Sigmoid colon (tissue), 4 donors: ENCODE measurements around the gene FGGY.

Experiments used
- EP300 ChIP-seq, 4 donors: sonication (generic); formaldehyde crosslinking; IDR thresholded peaks; one replicate each; pipeline ENCODE4 v1.6.1; 2017; ENCODE audit warnings: antibody characterized with exemption in 4 of 4
- POLR2A ChIP-seq, 2 donors: fragments of 450-650 bp; IDR thresholded peaks; one replicate each; pipeline ENCODE4 v1.6.1; 2016; ENCODE audit warnings: antibody characterized with exemption in 2 of 2, mild to moderate bottlenecking in 2 of 2, moderate library complexity in 2 of 2
- POLR2AphosphoS5 ChIP-seq, 4 donors: sonication (generic); formaldehyde crosslinking; IDR thresholded peaks; one replicate each; pipeline ENCODE4 v1.6.1; 2017; ENCODE audit warnings: antibody characterized with exemption in 4 of 4
- TF ChIP-seq, protein P1 (sequence below), 4 experiments: fragments of 450-650 bp in 3 of 4; fragments of 200-600 bp in 1 of 4; IDR thresholded peaks; one replicate each; pipeline ENCODE4 v1.5.1; 2016 to 2019; ENCODE audit warnings: antibody characterized with exemption in 4 of 4, mild to moderate bottlenecking in 3 of 4, moderate library complexity in 2 of 4

DNA sequence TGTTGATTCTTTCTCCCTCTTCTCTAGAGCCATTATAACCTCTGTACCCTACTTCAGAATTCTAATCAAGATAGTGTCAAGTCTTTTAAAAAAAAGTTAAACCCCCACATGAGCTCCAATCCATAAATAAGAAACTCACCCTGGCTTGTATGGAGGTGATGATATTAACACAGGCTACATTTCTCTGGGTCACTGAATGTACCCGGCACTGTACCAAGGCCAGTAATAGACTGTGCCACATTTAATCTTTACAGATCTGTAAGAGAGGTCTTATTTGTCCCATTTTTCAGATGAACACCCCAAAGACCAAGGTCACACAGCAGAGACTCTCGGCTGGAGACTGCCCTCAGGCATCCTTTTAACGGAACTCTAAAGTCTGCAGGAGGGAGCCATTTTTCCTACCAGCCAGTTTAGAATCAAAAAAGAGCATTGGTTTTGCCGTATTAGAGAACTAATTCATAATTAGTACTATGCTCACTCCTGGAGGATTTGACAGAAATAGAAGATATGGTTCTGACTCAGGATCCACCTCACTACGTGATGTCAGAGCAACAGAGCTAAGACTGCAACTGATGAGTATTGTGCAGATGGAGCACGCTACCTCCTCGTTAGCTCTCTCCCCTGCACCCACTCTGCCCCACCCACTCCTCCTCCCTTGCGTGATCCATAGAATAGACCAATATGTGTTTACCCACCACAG lies 300.7 kb downstream of the FGGY start:
- TF ChIP-seq EP300 (IDR thresholded peaks at IDR 0.05), result no peak
- no peak for TF ChIP-seq POLR2AphosphoS5 (IDR thresholded peaks at IDR 0.05)
- TF ChIP-seq, protein P1, sequence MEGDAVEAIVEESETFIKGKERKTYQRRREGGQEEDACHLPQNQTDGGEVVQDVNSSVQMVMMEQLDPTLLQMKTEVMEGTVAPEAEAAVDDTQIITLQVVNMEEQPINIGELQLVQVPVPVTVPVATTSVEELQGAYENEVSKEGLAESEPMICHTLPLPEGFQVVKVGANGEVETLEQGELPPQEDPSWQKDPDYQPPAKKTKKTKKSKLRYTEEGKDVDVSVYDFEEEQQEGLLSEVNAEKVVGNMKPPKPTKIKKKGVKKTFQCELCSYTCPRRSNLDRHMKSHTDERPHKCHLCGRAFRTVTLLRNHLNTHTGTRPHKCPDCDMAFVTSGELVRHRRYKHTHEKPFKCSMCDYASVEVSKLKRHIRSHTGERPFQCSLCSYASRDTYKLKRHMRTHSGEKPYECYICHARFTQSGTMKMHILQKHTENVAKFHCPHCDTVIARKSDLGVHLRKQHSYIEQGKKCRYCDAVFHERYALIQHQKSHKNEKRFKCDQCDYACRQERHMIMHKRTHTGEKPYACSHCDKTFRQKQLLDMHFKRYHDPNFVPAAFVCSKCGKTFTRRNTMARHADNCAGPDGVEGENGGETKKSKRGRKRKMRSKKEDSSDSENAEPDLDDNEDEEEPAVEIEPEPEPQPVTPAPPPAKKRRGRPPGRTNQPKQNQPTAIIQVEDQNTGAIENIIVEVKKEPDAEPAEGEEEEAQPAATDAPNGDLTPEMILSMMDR (IDR thresholded peaks at IDR 0.05), result no peak
- TF ChIP-seq POLR2A (IDR thresholded peaks at IDR 0.05), result no peak
